ENCODE data around the gene SPATA46.
A peak's percentile ranks its signal among the peaks of the same experiment; 100 is the strongest.
"Not testable (repeated sequence)": the region's sequence is repeated elsewhere in the genome, so short reads cannot be mapped to it uniquely, and the experiment has no call there.

SPATA46 gene

GRCh38 chr1:162376691-162377090, at the start of gene SPATA46:
TSS of gene SPATA46 (minus strand) at chr1:162376854. CDS start at chr1:162376790, 64 bp downstream.
- TF ChIP-seq CTCF (IDR thresholded peaks at IDR 0.05; ENCODE audit: insufficient read depth, low read depth, low read length, missing control alignments) = no peak
- no peak within 1 kb of the TSS for H3K4me3 ChIP-seq (ENCODE audit: low read length)
- no peak for DNase-seq (ENCODE audit: low read depth)

- no peak for DNase-seq (ENCODE audit: low read depth)
- H3K4me3 ChIP-seq (ENCODE audit: low read length) = no peak overlapping the region
- no peak for TF ChIP-seq CTCF (IDR thresholded peaks at IDR 0.05; ENCODE audit: insufficient read depth, low read depth, low read length, missing control alignments)
Observed at GRCh38 chr1:162422662-162423375, 46.2 kb upstream of the SPATA46 start.

- H3K4me3 ChIP-seq (ENCODE audit: low read length) = no peak overlapping the region
- DNase-seq (ENCODE audit: low read depth) = no peak
- no peak for TF ChIP-seq CTCF (IDR thresholded peaks at IDR 0.05; ENCODE audit: insufficient read depth, low read depth, low read length, missing control alignments)
Observed at GRCh38 chr1:162421258-162422164, 44.9 kb upstream of the SPATA46 start.

- DNase-seq (ENCODE audit: low read depth) = no peak
- no peak overlapping the region for H3K4me3 ChIP-seq (ENCODE audit: low read length)
- TF ChIP-seq CTCF (IDR thresholded peaks at IDR 0.05; ENCODE audit: insufficient read depth, low read depth, low read length, missing control alignments) = no peak
Observed at GRCh38 chr1:162420120-162420519, 43.5 kb upstream of the SPATA46 start.

GRCh38 chr1:162419450-162419931, 42.8 kb upstream of the SPATA46 start:
- DNase-seq (ENCODE audit: low read depth) = peak; percentile 75
- H3K4me3 ChIP-seq (ENCODE audit: low read length) = not testable (repeated sequence)

GRCh38 chr1:162418584-162418983, 41.9 kb upstream of the SPATA46 start:
- not testable (repeated sequence) for H3K4me3 ChIP-seq (ENCODE audit: low read length)
- DNase-seq (ENCODE audit: low read depth) = peak; percentile 11

- no peak for DNase-seq (ENCODE audit: low read depth)
- no peak overlapping the region for H3K4me3 ChIP-seq (ENCODE audit: low read length)
- TF ChIP-seq CTCF (IDR thresholded peaks at IDR 0.05; ENCODE audit: insufficient read depth, low read depth, low read length, missing control alignments) = no peak
Observed at GRCh38 chr1:162417650-162418049, 41.0 kb upstream of the SPATA46 start.

Measured in epithelial cell of esophagus (primary cell).